ENCODE measurements around the gene RUNDC3A. TPM values are rescaled to one million over a fixed set of nuclear protein-coding genes. Genes with fewer than 3 reads are reported as not detected.

Gene RUNDC3A
- total RNA-seq, 2 experiments from 2014 or later = not detected

DNA sequence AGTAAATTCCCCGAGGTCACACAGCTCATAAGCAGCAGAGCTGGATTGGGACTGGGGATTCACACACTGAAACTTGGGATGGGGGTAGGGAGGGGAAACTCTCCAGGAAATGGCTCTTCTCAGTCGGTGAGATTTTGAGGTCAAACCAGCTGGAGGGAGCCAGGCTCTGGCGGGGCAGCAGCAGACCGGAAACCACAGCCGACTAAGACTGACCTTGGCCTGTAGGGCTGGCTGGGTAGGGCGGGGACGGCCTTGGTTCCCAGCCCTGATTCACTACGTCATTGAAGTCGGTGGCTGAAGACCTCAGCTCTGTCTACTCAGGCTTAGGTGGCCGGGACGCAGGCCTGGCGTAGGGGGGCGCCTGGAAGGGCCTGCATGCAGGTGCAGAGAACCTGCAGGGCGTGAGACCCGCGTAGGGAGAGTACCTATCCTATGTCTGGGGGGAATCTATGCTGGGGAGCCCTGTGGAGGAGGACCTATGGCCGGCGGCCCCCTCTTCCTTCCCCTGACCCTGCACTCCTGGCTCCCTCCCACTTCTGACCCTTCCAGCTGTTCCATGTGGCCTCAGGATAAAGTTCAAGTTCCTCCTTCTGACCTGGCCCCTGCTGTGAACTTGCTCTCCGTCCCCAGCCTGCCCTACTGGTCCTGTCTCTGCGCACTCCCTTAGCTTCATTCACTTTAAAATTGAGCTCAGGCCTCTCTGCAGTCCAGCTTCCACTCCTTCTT is 28.6 kb upstream of the RUNDC3A start:
- ChIA-PET CTCF (no interaction called here), POLR2A (interaction anchor here (0.6 kb wide), 1 partner anchor 10 kb away, joined by 4 read pairs; no protein-coding TSS in a partner anchor)
- ATAC-seq (ENCODE audit: poor library complexity) = no peak
- DNase-seq = peak in 3 of 14 experiments; percentile 27 to 76 (median 67)
- intact Hi-C loops (cut with DNase I, micrococcal nuclease) = no loop called here
- Histone ChIP-seq H3K27me3 (ENCODE audit: control insufficient read depth in 1 of 2, insufficient read depth in 2 of 2, low read length in 2 of 2) (no peaks in the 10 kb centered on the region), H3K4me1 (ENCODE audit: insufficient read depth, low read length) (peaks cover 13% of the 10 kb centered on the region), H3K4me3 (ENCODE audit: low read length) (no peak overlapping the region), H3K9me3 (ENCODE audit: control insufficient read depth in 1 of 2, insufficient read depth in 1 of 2, low read length in 2 of 2) (no peaks in the 10 kb centered on the region), H3K27ac (ENCODE audit: low read depth in 1 of 2, low read length in 2 of 2) (no peak overlapping the region), H3K36me3 (ENCODE audit: insufficient read depth, low read length) (no peaks in the 10 kb centered on the region)
- no peaks in the 10 kb centered on the region for H3K36me3 Mint-ChIP-seq (ENCODE audit: low read depth)
- no peaks in the 10 kb centered on the region for H3K9me3 Mint-ChIP-seq
- H3K27ac Mint-ChIP-seq = no peak overlapping the region
- peaks cover 5% of the 10 kb centered on the region for H3K27me3 Mint-ChIP-seq
- TF ChIP-seq, protein P1, sequence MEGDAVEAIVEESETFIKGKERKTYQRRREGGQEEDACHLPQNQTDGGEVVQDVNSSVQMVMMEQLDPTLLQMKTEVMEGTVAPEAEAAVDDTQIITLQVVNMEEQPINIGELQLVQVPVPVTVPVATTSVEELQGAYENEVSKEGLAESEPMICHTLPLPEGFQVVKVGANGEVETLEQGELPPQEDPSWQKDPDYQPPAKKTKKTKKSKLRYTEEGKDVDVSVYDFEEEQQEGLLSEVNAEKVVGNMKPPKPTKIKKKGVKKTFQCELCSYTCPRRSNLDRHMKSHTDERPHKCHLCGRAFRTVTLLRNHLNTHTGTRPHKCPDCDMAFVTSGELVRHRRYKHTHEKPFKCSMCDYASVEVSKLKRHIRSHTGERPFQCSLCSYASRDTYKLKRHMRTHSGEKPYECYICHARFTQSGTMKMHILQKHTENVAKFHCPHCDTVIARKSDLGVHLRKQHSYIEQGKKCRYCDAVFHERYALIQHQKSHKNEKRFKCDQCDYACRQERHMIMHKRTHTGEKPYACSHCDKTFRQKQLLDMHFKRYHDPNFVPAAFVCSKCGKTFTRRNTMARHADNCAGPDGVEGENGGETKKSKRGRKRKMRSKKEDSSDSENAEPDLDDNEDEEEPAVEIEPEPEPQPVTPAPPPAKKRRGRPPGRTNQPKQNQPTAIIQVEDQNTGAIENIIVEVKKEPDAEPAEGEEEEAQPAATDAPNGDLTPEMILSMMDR (IDR thresholded peaks at IDR 0.05) = no peak
- H3K4me3 Mint-ChIP-seq = no peak overlapping the region
- no peaks in the 10 kb centered on the region for H3K4me1 Mint-ChIP-seq (ENCODE audit: low read depth)

DNA sequence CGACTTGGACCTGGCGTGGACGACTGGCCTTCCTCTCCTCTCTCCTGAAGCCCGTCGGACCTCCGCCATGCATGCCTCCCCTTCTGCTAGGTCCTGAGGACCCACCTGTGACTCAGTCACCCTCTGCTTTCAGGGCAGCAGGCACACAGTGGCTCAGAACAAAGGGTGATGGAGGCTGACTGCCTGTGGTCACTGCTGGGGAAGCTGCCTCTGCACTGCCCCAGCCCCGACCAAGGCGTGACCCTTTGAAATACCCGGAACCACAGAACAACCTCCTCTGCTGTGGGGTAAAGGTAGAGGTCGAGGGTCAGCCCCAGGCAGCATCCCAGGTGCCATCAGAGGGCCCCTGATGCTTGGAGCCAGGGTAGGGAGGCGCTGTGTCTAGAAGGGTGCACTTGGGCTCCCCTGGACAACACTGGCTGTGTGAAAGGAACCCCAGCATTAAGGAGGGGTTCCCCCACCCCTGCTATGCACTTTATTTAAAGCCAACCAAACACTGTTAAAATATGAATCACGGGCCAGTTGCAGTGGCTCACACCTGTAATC is 27.9 kb upstream of the RUNDC3A start:
- POLR2A ChIA-PET = interaction anchor here (0.6 kb wide), 1 partner anchor 9 kb away, joined by 4 read pairs; no protein-coding TSS in a partner anchor
- Mint-ChIP-seq H3K36me3 (ENCODE audit: low read depth) (no peaks in the 10 kb centered on the region), H3K4me1 (ENCODE audit: low read depth) (no peaks in the 10 kb centered on the region), H3K9me3 (no peaks in the 10 kb centered on the region), H3K4me3 (no peak overlapping the region), H3K27ac (no peak overlapping the region), H3K27me3 (peaks cover 5% of the 10 kb centered on the region)
- CTCF ChIA-PET = no interaction called here
- H3K4me3 ChIP-seq (ENCODE audit: low read length) = no peak overlapping the region
- intact Hi-C loops (cut with DNase I, micrococcal nuclease) = no loop called here
- H3K4me1 ChIP-seq (ENCODE audit: insufficient read depth, low read length) = peaks cover 13% of the 10 kb centered on the region
- H3K27ac ChIP-seq (ENCODE audit: low read depth in 1 of 2, low read length in 2 of 2) = no peak overlapping the region
- H3K36me3 ChIP-seq (ENCODE audit: insufficient read depth, low read length) = no peaks in the 10 kb centered on the region
- TF ChIP-seq, protein P1 (IDR thresholded peaks at IDR 0.05) = no peak
- no peak for DNase-seq
- no peaks in the 10 kb centered on the region for H3K9me3 ChIP-seq (ENCODE audit: control insufficient read depth in 1 of 2, insufficient read depth in 1 of 2, low read length in 2 of 2)
- no peaks in the 10 kb centered on the region for H3K27me3 ChIP-seq (ENCODE audit: control insufficient read depth in 1 of 2, insufficient read depth in 2 of 2, low read length in 2 of 2)
- ATAC-seq (ENCODE audit: poor library complexity) = no peak

DNA sequence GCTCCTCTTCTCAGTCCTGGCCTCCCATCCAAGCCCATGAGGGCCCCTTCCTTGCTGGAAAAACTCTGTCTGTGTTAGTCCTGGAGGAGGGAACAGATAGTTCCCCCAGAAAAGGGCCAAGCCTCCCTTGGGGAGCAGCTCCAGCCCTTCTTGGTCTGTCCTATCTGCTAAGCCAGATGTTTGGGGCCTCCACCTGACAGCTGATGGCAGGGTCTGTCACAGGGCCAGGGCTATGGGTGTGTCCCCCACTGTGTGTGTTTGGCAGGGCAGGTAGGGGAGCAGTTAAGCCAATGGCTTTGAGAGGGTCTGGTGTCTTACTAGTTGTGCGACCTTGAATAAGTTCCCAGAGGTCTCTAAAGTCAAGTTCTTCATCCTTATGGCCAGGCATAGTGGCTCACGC is 26.8 kb upstream of the RUNDC3A start:
- ChIA-PET CTCF (no interaction called here), POLR2A (no interaction called here)
- Mint-ChIP-seq H3K4me1 (ENCODE audit: low read depth) (no peaks in the 10 kb centered on the region), H3K27me3 (peaks cover 5% of the 10 kb centered on the region), H3K36me3 (ENCODE audit: low read depth) (no peaks in the 10 kb centered on the region), H3K27ac (no peak overlapping the region), H3K4me3 (no peak overlapping the region), H3K9me3 (no peaks in the 10 kb centered on the region)
- Histone ChIP-seq H3K27me3 (ENCODE audit: control insufficient read depth in 1 of 2, insufficient read depth in 2 of 2, low read length in 2 of 2) (no peaks in the 10 kb centered on the region), H3K36me3 (ENCODE audit: insufficient read depth, low read length) (no peaks in the 10 kb centered on the region), H3K27ac (ENCODE audit: low read depth in 1 of 2, low read length in 2 of 2) (no peak overlapping the region), H3K4me3 (ENCODE audit: low read length) (no peak overlapping the region), H3K9me3 (ENCODE audit: control insufficient read depth in 1 of 2, insufficient read depth in 1 of 2, low read length in 2 of 2) (no peaks in the 10 kb centered on the region), H3K4me1 (ENCODE audit: insufficient read depth, low read length) (peaks cover 13% of the 10 kb centered on the region)
- intact Hi-C loops (cut with DNase I, micrococcal nuclease) = no loop called here
- no peak for DNase-seq
- TF ChIP-seq, protein P1 (IDR thresholded peaks at IDR 0.05) = no peak
- ATAC-seq (ENCODE audit: poor library complexity) = no peak

Data from CD4-positive, alpha-beta T cell (primary cell).